Endothelial cell of umbilical vein (primary cell): Measurements from ENCODE around the gene COQ8A. TPM values are rescaled to one million over a fixed set of nuclear protein-coding genes. Genes with fewer than 3 reads are reported as not detected.

Source experiments
- BruUV-seq: library from RNA; stranded (reverse); fragments of 400-500 nt; replicated peaks from 2 replicates; lab custom pipeline; 2021; lab: Mats Ljungman, UMichigan
- CTCF ChIA-PET: fragments of 300-600, 350-600 bp; sonication (Branson Sonifier 250); formaldehyde crosslinking; loops from one replicate; lab custom pipeline; 2021; ENCODE audit warnings: antibody characterized with exemption, inconsistent platforms; lab: Charles Lee
- POLR2A ChIA-PET: fragments of 300-600, 350-600 bp; sonication (Branson Sonifier 250); formaldehyde crosslinking; loops from one replicate; lab custom pipeline; 2021; ENCODE audit warnings: antibody characterized with exemption, inconsistent platforms; lab: Charles Lee
- DNase-seq: peaks from one replicate; pipeline ENCODE4 v3.0.0-alpha.2; 2011; ENCODE audit warnings: low read depth, low spot score
- FAIRE-seq: peaks from 2 replicates; lab custom pipeline; 2011; peaks lifted over from hg19 to GRCh38; lab: Jason Lieb, UNC
- H2AFZ ChIP-seq: 2 replicates; pipeline ENCODE4 v1.6.0; 2012; ENCODE audit warnings: low read depth, low read length, control low read depth, inconsistent platforms
- H3K27ac ChIP-seq: 2 replicates; pipeline ENCODE4 v1.5.1; 2011; ENCODE audit warnings: low read depth, mild to moderate bottlenecking, control low read depth, low read length, moderate library complexity; ENCODE audit not compliant: insufficient read depth
- H3K27me3 ChIP-seq, 2 experiments: 2 replicates each; pipeline versions ENCODE4 v1.6.0 to v1.6.1; 2011; ENCODE audit warnings: low read length in 2 of 2, mixed read lengths in 1 of 2; ENCODE audit not compliant: control insufficient read depth in 2 of 2, insufficient read depth in 2 of 2
- H3K36me3 ChIP-seq, 2 experiments: 2 replicates in 1 of 2; 3 replicates in 1 of 2; pipeline ENCODE4 v1.5.1; 2011; ENCODE audit warnings: low read length in 2 of 2, mild to moderate bottlenecking in 1 of 2, moderate library complexity in 1 of 2; ENCODE audit not compliant: control insufficient read depth in 2 of 2, insufficient read depth in 2 of 2; ENCODE audit errors: extremely low read depth in 1 of 2
- H3K4me1 ChIP-seq: 3 replicates; pipeline ENCODE4 v1.5.1; 2011; ENCODE audit warnings: mild to moderate bottlenecking, low read length; ENCODE audit not compliant: control insufficient read depth, insufficient read depth; ENCODE audit errors: extremely low read depth
- H3K4me2 ChIP-seq: 2 replicates; pipeline ENCODE4 v1.6.1; 2011; ENCODE audit warnings: low read length, control low read depth, mixed read lengths; ENCODE audit not compliant: insufficient read depth
- H3K4me3 ChIP-seq, 3 experiments: fragments of 200-600 bp in 1 of 3; sonication (generic), shearing (Covaris generic) in 1 of 3; replicated peaks in 1 of 3; 2 replicates each; pipeline ENCODE4 v1.5.1; 2011 to 2016; ENCODE audit warnings: control low read depth in 3 of 3, low read length in 3 of 3, mild to moderate bottlenecking in 2 of 3, inconsistent platforms in 1 of 3, low read depth in 1 of 3, moderate library complexity in 1 of 3; ENCODE audit not compliant: insufficient read depth in 1 of 3
- H3K79me2 ChIP-seq: 2 replicates; pipeline ENCODE4 v1.6.0; 2012; ENCODE audit warnings: low read length, inconsistent platforms; ENCODE audit not compliant: control insufficient read depth, insufficient read depth
- H3K9ac ChIP-seq: replicated peaks from 2 replicates; pipeline ENCODE3; 2011; ENCODE audit warnings: low read length, control low read depth; ENCODE audit not compliant: insufficient read depth; ENCODE audit errors: extremely low read depth
- H3K9me1 ChIP-seq: replicated peaks from 3 replicates; pipeline ENCODE4 v1.6.0; 2011; ENCODE audit warnings: mild to moderate bottlenecking, low read length; ENCODE audit not compliant: control insufficient read depth, insufficient read depth; ENCODE audit errors: extremely low read depth
- H3K9me3 ChIP-seq: replicated peaks from 2 replicates; pipeline ENCODE4 v1.5.1; 2012; ENCODE audit warnings: low read length, inconsistent platforms; ENCODE audit not compliant: control insufficient read depth, insufficient read depth
- H4K20me1 ChIP-seq: replicated peaks from 2 replicates; pipeline ENCODE3; 2011; ENCODE audit warnings: mild to moderate bottlenecking, low read length; ENCODE audit not compliant: control insufficient read depth, insufficient read depth; ENCODE audit errors: extremely low read depth
- EZH2 ChIP-seq: IDR thresholded peaks from 2 replicates; pipeline ENCODE4 v1.6.1; 2012; ENCODE audit warnings: borderline replicate concordance, low read depth, mild to moderate bottlenecking, moderate library complexity, low read length, inconsistent platforms; ENCODE audit not compliant: severe bottlenecking
- FOS ChIP-seq: IDR thresholded peaks from 2 replicates; pipeline ENCODE4 v1.6.1; 2011; ENCODE audit warnings: mild to moderate bottlenecking, low read length, moderate library complexity, borderline replicate concordance; ENCODE audit not compliant: insufficient read depth
- GATA2 ChIP-seq: IDR thresholded peaks from 2 replicates; pipeline ENCODE4 v1.7.0; 2011; ENCODE audit warnings: low read depth, mild to moderate bottlenecking, moderate library complexity, mixed read lengths, low read length; ENCODE audit not compliant: insufficient read length, insufficient read depth
- JUN ChIP-seq: IDR thresholded peaks from 2 replicates; pipeline ENCODE4 v1.6.1; 2011; ENCODE audit warnings: borderline replicate concordance, low read depth; ENCODE audit not compliant: insufficient read length, insufficient read depth
- MYC ChIP-seq: IDR thresholded peaks from one replicate; pipeline ENCODE4 v1.6.1; 2011; ENCODE audit warnings: mild to moderate bottlenecking, low read depth, low read length
- POLR2A ChIP-seq: IDR thresholded peaks from 2 replicates; pipeline ENCODE4 v1.6.1; 2012; ENCODE audit warnings: low read depth, mild to moderate bottlenecking, control low read depth, low read length
- POLR2AphosphoS5 ChIP-seq: IDR thresholded peaks from 2 replicates; pipeline ENCODE4 v1.6.1; 2012; ENCODE audit warnings: low read depth, mild to moderate bottlenecking, control low read depth, low read length, moderate library complexity; ENCODE audit not compliant: insufficient read depth
- dilution Hi-C: fragments of 300-500 bp; cut with MboI; formaldehyde crosslinking; loops from one replicate; pipeline ENCODE4 v1.15.0; 2019; ENCODE audit warnings: low sequenced_read_pairs; ENCODE audit not compliant: extremely low pct_ligation_motif_present
- intact Hi-C: fragments of 100-400 bp; cut with micrococcal nuclease; formaldehyde crosslinking; loops from one replicate; pipeline ENCODE4 v1.10.0; 2022
- polyA plus RNA-seq, 4 experiments: library from polyadenylated mRNA; depleted of rRNA in 3 of 4; stranded (reverse) in 3 of 4; unstranded in 1 of 4; fragments of >200 nt; gene quantifications; 2 replicates each; pipeline versions ENCODE4 v1.2.1 to v1.2.3, GENCODE V29; 2011 to 2012; ENCODE audit warnings: missing spikeins in 1 of 4
- total RNA-seq: library from RNA; stranded (reverse); gene quantifications from 2 replicates; pipeline ENCODE4 v1.2.3, GENCODE V29; 2021
- TF ChIP-seq, protein P1 (sequence below), 2 donors: IDR thresholded peaks; 1 replicate in 1 of 2; 2 replicates in 1 of 2; pipeline ENCODE4 v1.5.1; 2011; ENCODE audit warnings: low read length in 2 of 2, mild to moderate bottlenecking in 2 of 2, moderate library complexity in 2 of 2, control low read depth in 1 of 2, inconsistent platforms in 1 of 2, low read depth in 1 of 2; ENCODE audit not compliant: insufficient read depth in 1 of 2; ENCODE audit errors: extremely low read depth in 1 of 2
- TF ChIP-seq, protein P2 (sequence below): IDR thresholded peaks from 2 replicates; pipeline ENCODE4 v1.6.1; 2011; ENCODE audit not compliant: insufficient read depth, insufficient read length

The COQ8A gene
- total and polyA plus RNA-seq, 2 donors (not counting 3 experiments of a cell fraction or from before 2014, with no cell fraction given), result 6.8 to 9.4 TPM

DNA sequence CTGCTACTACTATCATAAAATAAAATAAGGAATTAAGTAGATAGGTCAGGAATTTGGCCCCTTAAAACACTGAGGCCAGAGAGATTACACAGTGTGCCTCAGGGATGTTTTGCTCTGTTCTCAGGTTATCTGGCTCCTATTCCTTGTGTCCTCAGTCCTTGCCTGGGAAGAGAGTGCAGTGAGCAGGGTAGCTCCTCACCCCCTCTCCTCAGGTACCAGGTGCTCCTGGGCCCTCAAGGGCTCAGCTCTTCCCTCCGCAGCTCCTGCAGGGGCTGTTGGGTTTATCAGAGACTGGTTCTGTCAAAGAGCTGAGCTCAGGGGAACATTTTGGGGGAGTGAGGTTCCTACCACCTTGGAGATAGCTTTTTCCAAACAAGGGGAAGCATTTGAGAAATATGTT is 20.1 kb upstream of the COQ8A start:
- no peak overlapping the region for H2AFZ ChIP-seq
- H3K27me3 ChIP-seq, result no peaks in the 10 kb centered on the region
- H3K9ac ChIP-seq, result no peak overlapping the region
- no peaks in the 10 kb centered on the region for H3K9me3 ChIP-seq
- H3K36me3 ChIP-seq, result no peaks in the 10 kb centered on the region
- POLR2A ChIA-PET, result no interaction called here
- H3K4me1 ChIP-seq, result no peaks in the 10 kb centered on the region
- no peak for TF ChIP-seq POLR2A
- TF ChIP-seq, protein P1, sequence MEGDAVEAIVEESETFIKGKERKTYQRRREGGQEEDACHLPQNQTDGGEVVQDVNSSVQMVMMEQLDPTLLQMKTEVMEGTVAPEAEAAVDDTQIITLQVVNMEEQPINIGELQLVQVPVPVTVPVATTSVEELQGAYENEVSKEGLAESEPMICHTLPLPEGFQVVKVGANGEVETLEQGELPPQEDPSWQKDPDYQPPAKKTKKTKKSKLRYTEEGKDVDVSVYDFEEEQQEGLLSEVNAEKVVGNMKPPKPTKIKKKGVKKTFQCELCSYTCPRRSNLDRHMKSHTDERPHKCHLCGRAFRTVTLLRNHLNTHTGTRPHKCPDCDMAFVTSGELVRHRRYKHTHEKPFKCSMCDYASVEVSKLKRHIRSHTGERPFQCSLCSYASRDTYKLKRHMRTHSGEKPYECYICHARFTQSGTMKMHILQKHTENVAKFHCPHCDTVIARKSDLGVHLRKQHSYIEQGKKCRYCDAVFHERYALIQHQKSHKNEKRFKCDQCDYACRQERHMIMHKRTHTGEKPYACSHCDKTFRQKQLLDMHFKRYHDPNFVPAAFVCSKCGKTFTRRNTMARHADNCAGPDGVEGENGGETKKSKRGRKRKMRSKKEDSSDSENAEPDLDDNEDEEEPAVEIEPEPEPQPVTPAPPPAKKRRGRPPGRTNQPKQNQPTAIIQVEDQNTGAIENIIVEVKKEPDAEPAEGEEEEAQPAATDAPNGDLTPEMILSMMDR (IDR thresholded peaks at IDR 0.05; ENCODE audit: extremely low read depth in 1 of 2, insufficient read depth in 1 of 2, low read depth in 1 of 2, low read length in 2 of 2), result no peak
- TF ChIP-seq JUN, result no peak
- no peak for TF ChIP-seq POLR2AphosphoS5
- no peak for TF ChIP-seq EZH2
- TF ChIP-seq, protein P2, sequence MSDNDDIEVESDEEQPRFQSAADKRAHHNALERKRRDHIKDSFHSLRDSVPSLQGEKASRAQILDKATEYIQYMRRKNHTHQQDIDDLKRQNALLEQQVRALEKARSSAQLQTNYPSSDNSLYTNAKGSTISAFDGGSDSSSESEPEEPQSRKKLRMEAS, result no peak
- no peak for TF ChIP-seq MYC
- no peak for TF ChIP-seq FOS
- TF ChIP-seq GATA2, result no peak
- H3K4me2 ChIP-seq, result no peak overlapping the region
- CTCF ChIA-PET, result interaction anchor here (0.8 to 1.7 kb wide), 2 partner anchors 13 to 294 kb away, joined by 3 to 5 read pairs; no protein-coding TSS in a partner anchor
- no peak overlapping the region for H3K27ac ChIP-seq
- intact Hi-C loops (loop anchor here (10.0 kb wide), 1 partner anchor 215 kb away; no protein-coding TSS in a partner anchor), dilution Hi-C loops (no loop called here)
- H3K79me2 ChIP-seq, result no peaks in the 10 kb centered on the region
- FAIRE-seq (no peak), DNase-seq (no peak)
- no TSS peak for BruUV-seq
- H3K9me1 ChIP-seq, result no peaks in the 10 kb centered on the region
- no peaks in the 10 kb centered on the region for H4K20me1 ChIP-seq
- H3K4me3 ChIP-seq, result no peak overlapping the region
